Brain microvascular endothelial cell (primary cell): ENCODE data around the gene TMEM168.

ENCODE experiments used
- DNase-seq: peaks from one replicate; pipeline ENCODE4 v3.0.0-alpha.2; 2020
- H3K27ac ChIP-seq: fragments of 250-450 bp; sonication (Bioruptor Pico); 2 replicates; pipeline ENCODE4 v1.5.1; 2020; ENCODE audit warnings: mild to moderate bottlenecking, moderate library complexity
- H3K27me3 ChIP-seq: fragments of 250-450 bp; sonication (Bioruptor Pico); replicated peaks from 2 replicates; pipeline ENCODE4 v1.5.1; 2020; ENCODE audit warnings: mild to moderate bottlenecking
- H3K36me3 ChIP-seq: fragments of 250-450 bp; sonication (Bioruptor Pico); replicated peaks from 2 replicates; pipeline ENCODE4 v1.5.1; 2020; ENCODE audit warnings: mild to moderate bottlenecking
- H3K4me3 ChIP-seq: 2 replicates; pipeline ENCODE4 v1.5.1; 2011; ENCODE audit warnings: low read depth, mild to moderate bottlenecking, control low read depth, low read length, moderate library complexity
- in situ Hi-C: cut with HindIII; loops from 2 replicates; pipeline ENCODE4 v1.10.0; 2017; ENCODE audit warnings: low sequenced_read_pairs, low pct_ligation_motif_present
- TF ChIP-seq, protein P1 (sequence below): IDR thresholded peaks from 2 replicates; pipeline ENCODE4 v1.5.1; 2011; ENCODE audit warnings: low read depth, mild to moderate bottlenecking, moderate library complexity, low read length, control low read depth, inconsistent platforms; ENCODE audit errors: missing control alignments

The TMEM168 gene

DNA sequence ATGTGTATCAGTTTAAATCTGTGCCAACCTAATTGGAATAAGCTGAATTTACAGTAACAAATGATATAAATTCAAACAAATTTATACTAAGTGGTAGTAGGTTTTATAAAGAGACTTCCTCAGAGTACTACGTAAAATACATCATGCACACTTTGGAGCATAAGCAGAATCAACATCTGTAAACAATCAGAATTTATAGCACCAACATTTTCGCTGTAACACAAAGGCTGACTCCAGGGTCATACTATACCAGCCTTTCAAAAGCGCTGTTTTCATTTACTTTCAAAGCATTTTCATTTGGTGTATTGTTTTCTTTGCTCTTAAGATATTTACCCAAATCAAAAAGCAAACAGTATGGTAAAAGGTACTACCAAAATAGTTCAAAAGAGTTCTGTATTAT lies 29.3 kb upstream of the TMEM168 start:
- TF ChIP-seq, protein P1, sequence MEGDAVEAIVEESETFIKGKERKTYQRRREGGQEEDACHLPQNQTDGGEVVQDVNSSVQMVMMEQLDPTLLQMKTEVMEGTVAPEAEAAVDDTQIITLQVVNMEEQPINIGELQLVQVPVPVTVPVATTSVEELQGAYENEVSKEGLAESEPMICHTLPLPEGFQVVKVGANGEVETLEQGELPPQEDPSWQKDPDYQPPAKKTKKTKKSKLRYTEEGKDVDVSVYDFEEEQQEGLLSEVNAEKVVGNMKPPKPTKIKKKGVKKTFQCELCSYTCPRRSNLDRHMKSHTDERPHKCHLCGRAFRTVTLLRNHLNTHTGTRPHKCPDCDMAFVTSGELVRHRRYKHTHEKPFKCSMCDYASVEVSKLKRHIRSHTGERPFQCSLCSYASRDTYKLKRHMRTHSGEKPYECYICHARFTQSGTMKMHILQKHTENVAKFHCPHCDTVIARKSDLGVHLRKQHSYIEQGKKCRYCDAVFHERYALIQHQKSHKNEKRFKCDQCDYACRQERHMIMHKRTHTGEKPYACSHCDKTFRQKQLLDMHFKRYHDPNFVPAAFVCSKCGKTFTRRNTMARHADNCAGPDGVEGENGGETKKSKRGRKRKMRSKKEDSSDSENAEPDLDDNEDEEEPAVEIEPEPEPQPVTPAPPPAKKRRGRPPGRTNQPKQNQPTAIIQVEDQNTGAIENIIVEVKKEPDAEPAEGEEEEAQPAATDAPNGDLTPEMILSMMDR = no peak

DNA sequence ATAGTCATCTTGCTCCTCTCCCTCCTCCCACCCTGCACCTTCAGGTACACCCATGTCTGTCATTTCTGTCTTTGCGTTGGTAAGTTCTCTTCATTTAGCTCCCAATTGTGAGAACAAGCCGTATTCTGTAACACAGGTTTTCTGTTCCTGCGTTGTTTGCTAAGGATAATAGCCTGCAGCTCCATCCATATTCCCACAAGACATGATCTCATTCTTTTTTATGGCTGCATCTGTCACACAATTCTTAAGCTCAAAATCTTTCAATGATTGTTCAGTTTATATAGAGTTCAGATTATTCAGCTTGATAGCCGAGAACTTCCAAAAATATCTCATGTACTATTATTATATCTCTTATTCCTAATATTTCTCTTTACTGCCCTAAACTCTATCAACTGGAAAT lies 16.0 kb upstream of the TMEM168 start:
- no peaks in the 10 kb centered on the region for H3K27me3 ChIP-seq
- H3K27ac ChIP-seq = no peak overlapping the region
- no peak for DNase-seq
- H3K36me3 ChIP-seq = no peaks in the 10 kb centered on the region
- no peak overlapping the region for H3K4me3 ChIP-seq
- in situ Hi-C loops = no loop called here
- TF ChIP-seq, protein P1 = no peak

More for the DNA sequence above, 29.3 kb upstream of the TMEM168 start:
- Histone ChIP-seq H3K4me3 (no peak overlapping the region), H3K36me3 (no peaks in the 10 kb centered on the region), H3K27ac (no peak overlapping the region), H3K27me3 (no peaks in the 10 kb centered on the region)
- in situ Hi-C loops = no loop called here
- no peak for DNase-seq

DNA sequence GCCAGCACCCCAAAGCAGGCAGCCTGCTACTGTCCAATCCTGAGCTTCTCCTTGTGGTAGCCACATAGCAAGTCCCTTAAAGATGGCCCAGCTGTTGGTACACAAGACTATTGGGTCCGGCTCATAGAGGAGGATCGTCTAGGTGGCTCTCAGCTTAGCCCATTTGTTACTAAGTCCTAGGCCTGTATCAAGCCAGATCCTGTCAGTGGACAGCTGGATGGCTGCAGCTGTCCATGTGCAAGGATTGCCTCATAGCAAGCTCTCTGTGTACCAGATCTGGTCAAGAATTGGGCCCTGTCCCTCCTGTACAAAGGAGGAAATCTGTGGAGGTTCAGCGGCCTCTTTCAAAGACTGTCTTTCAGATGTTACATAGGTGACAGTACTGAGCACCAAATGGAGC lies 12.2 kb upstream of the TMEM168 start:
- H3K27ac ChIP-seq = no peak overlapping the region
- TF ChIP-seq, protein P1 = no peak
- no peaks in the 10 kb centered on the region for H3K36me3 ChIP-seq
- in situ Hi-C loops = no loop called here
- no peak for DNase-seq
- H3K4me3 ChIP-seq = no peak overlapping the region
- H3K27me3 ChIP-seq = no peaks in the 10 kb centered on the region

DNA sequence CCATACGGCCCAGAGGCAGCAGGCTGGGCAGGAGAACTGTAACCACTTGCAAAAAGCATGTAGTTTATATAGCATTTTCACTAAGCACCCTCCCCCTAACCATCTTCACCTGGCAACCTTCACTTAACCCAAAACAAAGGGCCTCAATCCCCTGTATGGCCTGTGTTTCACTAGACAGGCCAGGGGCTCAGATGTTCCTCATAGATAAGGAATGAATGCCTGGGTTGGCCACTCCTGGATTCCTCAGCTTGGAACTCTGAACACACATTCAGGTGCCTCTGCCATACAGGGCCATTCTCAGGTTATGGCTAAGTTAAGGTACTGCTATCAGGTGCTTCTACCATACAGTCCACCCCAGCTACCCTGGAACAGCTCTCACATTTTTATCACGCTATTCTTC lies 10.3 kb upstream of the TMEM168 start:
- H3K27me3 ChIP-seq = no peaks in the 10 kb centered on the region
- in situ Hi-C loops = no loop called here
- H3K36me3 ChIP-seq = no peaks in the 10 kb centered on the region
- DNase-seq = no peak
- TF ChIP-seq, protein P1 = no peak
- H3K27ac ChIP-seq = no peak overlapping the region
- no peak overlapping the region for H3K4me3 ChIP-seq

DNA sequence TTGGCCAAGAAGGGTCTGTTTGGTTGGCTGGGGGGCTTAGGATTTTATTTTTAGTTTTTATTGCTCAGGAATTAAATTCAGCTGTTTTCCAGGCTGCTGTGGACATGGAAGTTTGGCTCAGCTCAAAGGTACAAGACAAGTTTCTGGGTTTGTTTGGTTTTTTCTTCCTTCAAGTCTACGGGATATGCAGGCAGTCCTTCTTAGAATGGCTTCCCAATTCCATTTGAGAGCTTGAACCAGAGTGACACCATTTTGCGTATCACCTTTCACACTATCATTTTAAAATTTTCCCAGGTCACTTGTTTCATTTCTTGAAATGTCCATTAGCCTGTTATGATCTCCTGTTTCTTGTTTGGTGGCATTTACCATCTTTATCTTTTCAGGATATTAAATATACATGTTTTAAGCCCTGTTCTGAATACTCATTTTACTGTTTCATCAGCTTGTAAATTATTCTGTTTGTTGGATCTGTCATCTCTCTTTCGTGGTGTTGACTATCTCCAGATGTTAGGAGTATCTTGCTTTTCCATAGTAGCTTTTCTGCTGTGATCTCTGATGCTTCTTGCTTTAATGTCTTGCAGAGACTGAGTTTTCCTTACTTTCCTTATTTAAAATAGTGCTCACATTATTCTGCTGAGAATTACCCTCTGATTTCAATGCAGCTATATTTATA lies 9.4 kb upstream of the TMEM168 start:
- TF ChIP-seq, protein P1 = no peak
- no peak for DNase-seq

More for the DNA sequence above, 9.4 kb upstream of the TMEM168 start:
- Histone ChIP-seq H3K27me3 (no peaks in the 10 kb centered on the region), H3K27ac (no peak overlapping the region), H3K36me3 (no peaks in the 10 kb centered on the region), H3K4me3 (no peak overlapping the region)
- in situ Hi-C loops = no loop called here
